ENCODE results near the gene CNR2. TPM values are rescaled to one million over a fixed set of nuclear protein-coding genes. Genes with fewer than 3 reads are reported as not detected.

The CNR2 gene
- polyA plus RNA-seq, 2 of the 4 experiments (the other 2 are of a cell fraction), result not detected

GRCh38 chr1:23953020-23953419, 39.9 kb upstream of the CNR2 start:
- Histone ChIP-seq H3K4me3 (no peak overlapping the region), H3K4me2 (peak overlapping the region; percentile 33), H3K4me1 (peaks cover 45% of the 10 kb centered on the region), H3K9me3 (no peaks in the 10 kb centered on the region), H3K27ac (peak overlapping the region; percentile 86 to 100)
- POLR2A ChIA-PET, result interaction anchor here (0.7 kb wide), 1 partner anchor 198 kb away, joined by 6 read pairs; no protein-coding TSS in a partner anchor
- DNase-seq (ENCODE audit: low read depth in 1 of 2, low spot score in 1 of 2) (no peak), FAIRE-seq (no peak), ATAC-seq (peak in 1 of 2 experiments; percentile 23; a peak in 3 of 6 replicates)
- 33% methylated on average over 3 of the region's 3 CpGs for WGBS (ENCODE audit: missing lambda C conversion rate)
- CTCF ChIA-PET, result interaction anchor here (1.0 kb wide), 1 partner anchor 142 kb away, joined by 3 read pairs; no protein-coding TSS in a partner anchor
- TF ChIP-seq, protein P1, sequence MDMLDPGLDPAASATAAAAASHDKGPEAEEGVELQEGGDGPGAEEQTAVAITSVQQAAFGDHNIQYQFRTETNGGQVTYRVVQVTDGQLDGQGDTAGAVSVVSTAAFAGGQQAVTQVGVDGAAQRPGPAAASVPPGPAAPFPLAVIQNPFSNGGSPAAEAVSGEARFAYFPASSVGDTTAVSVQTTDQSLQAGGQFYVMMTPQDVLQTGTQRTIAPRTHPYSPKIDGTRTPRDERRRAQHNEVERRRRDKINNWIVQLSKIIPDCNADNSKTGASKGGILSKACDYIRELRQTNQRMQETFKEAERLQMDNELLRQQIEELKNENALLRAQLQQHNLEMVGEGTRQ (IDR thresholded peaks at IDR 0.05), result no peak
- TF ChIP-seq HOXB5 (CRISPR knock-in tag; IDR thresholded peaks at IDR 0.05) (no peak), PBX3 (IDR thresholded peaks at IDR 0.05) (no peak), HES2 (IDR thresholded peaks at IDR 0.05) (no peak), POLR2AphosphoS2 (conservative IDR thresholded peaks at IDR 0.05; ENCODE audit: low read length) (no peak), MAFK (IDR thresholded peaks at IDR 0.05; ENCODE audit: partially characterized antibody) (no peak), GATA3 (IDR thresholded peaks at IDR 0.05; ENCODE audit: borderline replicate concordance) (no peak), FOSB (CRISPR knock-in tag; IDR thresholded peaks at IDR 0.05) (no peak), RAD21 (conservative IDR thresholded peaks at IDR 0.05 in 1 of 2, IDR thresholded peaks at IDR 0.05 in 1 of 2) (no peak), NPAS2 (CRISPR knock-in tag; IDR thresholded peaks at IDR 0.05; ENCODE audit: borderline replicate concordance) (no peak), REST (IDR thresholded peaks at IDR 0.05) (no peak), ZNF302 (CRISPR knock-in tag; IDR thresholded peaks at IDR 0.05) (no peak), HOXB13 (CRISPR knock-in tag; IDR thresholded peaks at IDR 0.05; ENCODE audit: low read depth) (no peak), HMGXB4 (CRISPR knock-in tag; IDR thresholded peaks at IDR 0.05; ENCODE audit: borderline replicate concordance) (no peak), CHD4 (IDR thresholded peaks at IDR 0.05; ENCODE audit: borderline replicate concordance) (no peak), FOXS1 (CRISPR knock-in tag; IDR thresholded peaks at IDR 0.05) (no peak), TFCP2L1 (CRISPR knock-in tag; IDR thresholded peaks at IDR 0.05) (no peak)
- TF ChIP-seq, protein P2, sequence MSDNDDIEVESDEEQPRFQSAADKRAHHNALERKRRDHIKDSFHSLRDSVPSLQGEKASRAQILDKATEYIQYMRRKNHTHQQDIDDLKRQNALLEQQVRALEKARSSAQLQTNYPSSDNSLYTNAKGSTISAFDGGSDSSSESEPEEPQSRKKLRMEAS (IDR thresholded peaks at IDR 0.05), result no peak

DNA sequence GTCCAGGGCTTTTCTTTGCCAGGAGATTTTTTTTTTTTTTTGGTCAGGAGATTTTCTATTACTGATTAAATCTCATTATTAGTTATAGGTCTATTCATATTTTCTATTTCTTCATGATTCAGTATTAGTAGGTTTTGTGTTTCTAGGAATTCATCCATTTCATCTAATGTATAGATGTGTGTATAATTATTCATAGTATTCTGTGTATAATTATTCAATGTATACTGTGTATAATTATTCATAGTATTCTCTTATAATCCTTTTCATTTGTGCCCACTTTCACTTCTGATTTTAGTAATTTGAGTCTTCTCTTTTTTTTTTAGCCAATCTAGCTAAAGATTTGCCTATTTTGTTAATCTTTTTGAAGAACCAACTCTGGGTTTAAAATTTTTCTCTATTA, 34.2 kb upstream of the CNR2 start:
- Histone ChIP-seq H3K27ac (no peak overlapping the region), H3K4me3 (no peak overlapping the region), H3K4me2 (no peak overlapping the region), H3K9me3 (peaks cover 14% of the 10 kb centered on the region), H3K4me1 (peaks cover 12% of the 10 kb centered on the region)
- DNase-seq (ENCODE audit: low read depth in 1 of 2, low spot score in 1 of 2), result no peak
- ATAC-seq, result no peak
- ChIA-PET POLR2A (no interaction called here), CTCF (no interaction called here)
- no peak for FAIRE-seq
- TF ChIP-seq HOXB5 (CRISPR knock-in tag; IDR thresholded peaks at IDR 0.05), result no peak
- TF ChIP-seq HOXB13 (CRISPR knock-in tag; IDR thresholded peaks at IDR 0.05; ENCODE audit: low read depth), result no peak
- no peak for TF ChIP-seq CTCF (IDR thresholded peaks at IDR 0.05)
- TF ChIP-seq CBX2 (IDR thresholded peaks at IDR 0.05; ENCODE audit: borderline replicate concordance, low read depth), result no peak
- TF ChIP-seq TFCP2L1 (CRISPR knock-in tag; IDR thresholded peaks at IDR 0.05), result no peak
- TF ChIP-seq PBX3 (IDR thresholded peaks at IDR 0.05), result no peak
- no peak for TF ChIP-seq ZNF302 (CRISPR knock-in tag; IDR thresholded peaks at IDR 0.05)
- TF ChIP-seq, protein P1 (IDR thresholded peaks at IDR 0.05), result no peak
- TF ChIP-seq POLR2A (IDR thresholded peaks at IDR 0.05; ENCODE audit: low read length), result no peak
- TF ChIP-seq CBX8 (IDR thresholded peaks at IDR 0.05), result no peak
- no peak for TF ChIP-seq RCOR1 (IDR thresholded peaks at IDR 0.05; ENCODE audit: low read depth, low read length)
- TF ChIP-seq EHF (CRISPR knock-in tag; IDR thresholded peaks at IDR 0.05), result no peak
- no peak for TF ChIP-seq ESRRA (IDR thresholded peaks at IDR 0.05; ENCODE audit: borderline replicate concordance, low read length)
- TF ChIP-seq RAD21 (conservative IDR thresholded peaks at IDR 0.05 in 1 of 2, IDR thresholded peaks at IDR 0.05 in 1 of 2), result no peak

Measured in A549 (cell line).